IMR-90 (cell line): ENCODE measurements around the gene FOXR1. TPM values are rescaled to one million over a fixed set of nuclear protein-coding genes. Genes with fewer than 3 reads are reported as not detected.

Experiments used
- ATAC-seq: fragments of 200-7000 bp; cut with Tn5 transposase; 2 replicates; pipeline ENCODE4 v1.9.1; 2020; ENCODE audit warnings: low read depth, mild to moderate bottlenecking, moderate library complexity
- BruUV-seq: library from RNA; stranded (reverse); fragments of 400-500 nt; replicated peaks from 2 replicates; lab custom pipeline; 2021; lab: Mats Ljungman, UMichigan
- CTCF ChIA-PET: fragments of 300-600 bp; formaldehyde crosslinking; extraction: SDS; loops from one replicate; lab custom pipeline; 2021; ENCODE audit warnings: antibody characterized with exemption; lab: Yijun Ruan, JAX
- POLR2A ChIA-PET: fragments of 300-600 bp; sonication (Branson Sonifier 250); formaldehyde crosslinking; loops from one replicate; lab custom pipeline; 2022; ENCODE audit warnings: antibody characterized with exemption; ENCODE audit not compliant: unreplicated experiment; lab: Charles Lee
- DNase-seq: peaks from one replicate; pipeline ENCODE4 v3.0.0; 2013
- H2AFZ ChIP-seq: replicated peaks from 2 replicates; pipeline ENCODE3; 2013; ENCODE audit warnings: low read length, mild to moderate bottlenecking; ENCODE audit not compliant: poor library complexity
- H2AK5ac ChIP-seq: 2 replicates; pipeline ENCODE4 v1.6.1; 2013; ENCODE audit warnings: low read depth, low read length, inconsistent platforms
- H2AK9ac ChIP-seq: replicated peaks from 2 replicates; pipeline ENCODE3; 2013; ENCODE audit warnings: mild to moderate bottlenecking, low read depth, low read length, moderate library complexity; ENCODE audit not compliant: poor library complexity
- H2BK120ac ChIP-seq: 2 replicates; pipeline ENCODE4 v1.6.1; 2013; ENCODE audit warnings: low read depth, low read length, inconsistent platforms
- H2BK15ac ChIP-seq: 3 replicates; pipeline ENCODE4 v1.6.1; 2013; ENCODE audit warnings: low read depth, low read length, inconsistent platforms
- H2BK20ac ChIP-seq: 2 replicates; pipeline ENCODE4 v1.6.1; 2013; ENCODE audit warnings: low read depth, mild to moderate bottlenecking, inconsistent platforms, low read length, moderate library complexity
- H2BK5ac ChIP-seq: 2 replicates; pipeline ENCODE4 v1.6.1; 2013; ENCODE audit warnings: mild to moderate bottlenecking, low read depth, low read length, inconsistent platforms; ENCODE audit not compliant: poor library complexity, severe bottlenecking
- H3K14ac ChIP-seq: replicated peaks from 2 replicates; pipeline ENCODE4 v1.6.1; 2013; ENCODE audit warnings: low read depth, low read length, inconsistent platforms
- H3K18ac ChIP-seq: 2 replicates; pipeline ENCODE4 v1.6.1; 2013; ENCODE audit warnings: low read depth, low read length, control low read depth
- H3K23ac ChIP-seq: 2 replicates; pipeline ENCODE4 v1.6.1; 2013; ENCODE audit warnings: low read depth, low read length, inconsistent platforms
- H3K27ac ChIP-seq: 2 replicates; pipeline ENCODE4 v1.5.1; 2013; ENCODE audit warnings: mild to moderate bottlenecking, control low read depth, low read length; ENCODE audit not compliant: insufficient read depth
- H3K27me3 ChIP-seq: 2 replicates; pipeline ENCODE4 v1.6.1; 2013; ENCODE audit warnings: low read length; ENCODE audit not compliant: control insufficient read depth, insufficient read depth
- H3K36me3 ChIP-seq: 2 replicates; pipeline ENCODE4 v1.6.1; 2013; ENCODE audit warnings: low read length, mixed read lengths; ENCODE audit not compliant: control insufficient read depth, insufficient read depth
- H3K4ac ChIP-seq: 2 replicates; pipeline ENCODE4 v1.6.1; 2013; ENCODE audit warnings: low read depth, low read length, inconsistent platforms
- H3K4me1 ChIP-seq: 2 replicates; pipeline ENCODE4 v1.6.1; 2013; ENCODE audit warnings: low read length, mixed read lengths; ENCODE audit not compliant: control insufficient read depth, insufficient read depth
- H3K4me2 ChIP-seq: 2 replicates; pipeline ENCODE4 v1.6.1; 2013; ENCODE audit warnings: low read depth, mild to moderate bottlenecking, control low read depth, low read length, moderate library complexity
- H3K4me3 ChIP-seq: 2 replicates; pipeline ENCODE4 v1.5.1; 2013; ENCODE audit warnings: low read depth, mild to moderate bottlenecking, control low read depth, low read length, moderate library complexity; ENCODE audit not compliant: insufficient read depth
- H3K56ac ChIP-seq: 2 replicates; pipeline ENCODE4 v1.6.1; 2013; ENCODE audit warnings: low read length, inconsistent platforms; ENCODE audit not compliant: insufficient read depth; ENCODE audit errors: extremely low read depth
- H3K79me1 ChIP-seq, 2 experiments: 2 replicates each; pipeline ENCODE4 v1.6.1; 2013; ENCODE audit warnings: low read length in 2 of 2, inconsistent platforms in 1 of 2, low read depth in 1 of 2
- H3K9ac ChIP-seq: 2 replicates; pipeline ENCODE4 v1.6.1; 2013; ENCODE audit warnings: low read depth, low read length, control low read depth
- H3K9me1 ChIP-seq: 2 replicates; pipeline ENCODE4 v1.6.1; 2013; ENCODE audit warnings: low read length, inconsistent platforms; ENCODE audit not compliant: insufficient read depth
- H3K9me3 ChIP-seq: 2 replicates; pipeline ENCODE4 v1.6.1; 2013; ENCODE audit warnings: low read length; ENCODE audit not compliant: control insufficient read depth, insufficient read depth
- H4K20me1 ChIP-seq: 2 replicates; pipeline ENCODE4 v1.6.1; 2013; ENCODE audit warnings: low read length, inconsistent platforms; ENCODE audit not compliant: insufficient read depth
- H4K5ac ChIP-seq: 2 replicates; pipeline ENCODE4 v1.6.1; 2013; ENCODE audit warnings: mild to moderate bottlenecking, low read depth, low read length, control low read depth
- H4K8ac ChIP-seq, 2 experiments: 2 replicates each; pipeline ENCODE4 v1.6.1; 2013; ENCODE audit warnings: low read depth in 2 of 2, low read length in 2 of 2, control low read depth in 1 of 2, inconsistent platforms in 1 of 2
- H4K91ac ChIP-seq: 2 replicates; pipeline ENCODE4 v1.6.1; 2013; ENCODE audit warnings: low read depth, low read length, inconsistent platforms; ENCODE audit not compliant: insufficient read depth
- BHLHE40 ChIP-seq: fragments of 150-350 bp; IDR thresholded peaks from 2 replicates; pipeline ENCODE4 v1.6.1; 2016; ENCODE audit warnings: mild to moderate bottlenecking, low read depth, low read length
- CEBPB ChIP-seq: IDR thresholded peaks from 2 replicates; pipeline ENCODE4 v1.6.1; 2012; ENCODE audit warnings: low read depth, low read length, improper control_type of control experiment
- CHD1 ChIP-seq: IDR thresholded peaks from 2 replicates; pipeline ENCODE4 v1.6.1; 2012; ENCODE audit warnings: low read depth, low read length, improper control_type of control experiment
- ELK1 ChIP-seq: fragments of 150-350 bp; IDR thresholded peaks from 2 replicates; pipeline ENCODE4 v1.6.1; 2016; ENCODE audit warnings: low read depth, mild to moderate bottlenecking, low read length, moderate library complexity, borderline replicate concordance
- MAFK ChIP-seq: IDR thresholded peaks from 2 replicates; pipeline ENCODE4 v1.6.1; 2012; ENCODE audit warnings: low read depth, low read length, improper control_type of control experiment
- MAZ ChIP-seq: IDR thresholded peaks from 2 replicates; pipeline ENCODE4 v1.6.1; 2012; ENCODE audit warnings: low read depth, mild to moderate bottlenecking, low read length, improper control_type of control experiment, moderate library complexity, borderline replicate concordance
- MXI1 ChIP-seq: IDR thresholded peaks from 2 replicates; pipeline ENCODE4 v1.6.1; 2012; ENCODE audit warnings: low read depth, mild to moderate bottlenecking, low read length, moderate library complexity, borderline replicate concordance
- POLR2A ChIP-seq: IDR thresholded peaks from 2 replicates; pipeline ENCODE4 v1.6.1; 2012; ENCODE audit warnings: mild to moderate bottlenecking, low read depth, low read length
- RCOR1 ChIP-seq: IDR thresholded peaks from 2 replicates; pipeline ENCODE4 v1.6.1; 2012; ENCODE audit warnings: mild to moderate bottlenecking, low read length, improper control_type of control experiment; ENCODE audit not compliant: insufficient replicate concordance
- RFX5 ChIP-seq: IDR thresholded peaks from 2 replicates; pipeline ENCODE4 v1.8.0; 2012; ENCODE audit warnings: low read depth, mild to moderate bottlenecking, low read length, moderate library complexity
- SMC3 ChIP-seq: fragments of 150-350 bp; IDR thresholded peaks from 2 replicates; pipeline ENCODE4 v1.6.1; 2016; ENCODE audit warnings: low read depth, mild to moderate bottlenecking, antibody characterized with exemption, low read length, moderate library complexity
- WGBS, 2 experiments: methylation state at CpG; one replicate each; pipeline versions ENCODE4 v1.1.5 to v1.1.7; 2013; ENCODE audit warnings: missing lambda C conversion rate in 2 of 2; ENCODE audit not compliant: insufficient read length in 1 of 2; ENCODE audit errors: extremely low coverage in 2 of 2; 5-methylcytosine and 5-hydroxymethylcytosine counted together
- dilution Hi-C: fragments of 300-500 bp; cut with HindIII; formaldehyde crosslinking; loops from one replicate; pipeline ENCODE4 v1.14.3; 2018; ENCODE audit warnings: low sequenced_read_pairs; ENCODE audit not compliant: unreplicated experiment
- in situ Hi-C: fragments of 300-500 bp; cut with MboI; formaldehyde crosslinking; loops from 3 replicates; pipeline ENCODE4 v1.14.3; 2019; ENCODE audit warnings: low sequenced_read_pairs, inconsistent platforms, mixed read lengths
- intact Hi-C: fragments of 100-400 bp; cut with micrococcal nuclease; formaldehyde crosslinking; loops from 2 replicates; pipeline ENCODE4 v1.10.0; 2022
- polyA plus RNA-seq, 3 experiments: library from polyadenylated mRNA; depleted of rRNA; stranded (reverse); fragments of >200 nt; gene quantifications; 2 replicates each; pipeline ENCODE4 v1.2.3, GENCODE V29; 2012; ENCODE audit warnings: low replicate concordance in 1 of 3
- total RNA-seq: library from RNA; depleted of rRNA; stranded (reverse); fragments of >200 nt; gene quantifications from 2 replicates; pipeline ENCODE4 v1.2.3, GENCODE V29; 2012

The FOXR1 gene
- total and polyA plus RNA-seq, 2 of the 4 experiments (the other 2 are of a cell fraction), result not detected

DNA sequence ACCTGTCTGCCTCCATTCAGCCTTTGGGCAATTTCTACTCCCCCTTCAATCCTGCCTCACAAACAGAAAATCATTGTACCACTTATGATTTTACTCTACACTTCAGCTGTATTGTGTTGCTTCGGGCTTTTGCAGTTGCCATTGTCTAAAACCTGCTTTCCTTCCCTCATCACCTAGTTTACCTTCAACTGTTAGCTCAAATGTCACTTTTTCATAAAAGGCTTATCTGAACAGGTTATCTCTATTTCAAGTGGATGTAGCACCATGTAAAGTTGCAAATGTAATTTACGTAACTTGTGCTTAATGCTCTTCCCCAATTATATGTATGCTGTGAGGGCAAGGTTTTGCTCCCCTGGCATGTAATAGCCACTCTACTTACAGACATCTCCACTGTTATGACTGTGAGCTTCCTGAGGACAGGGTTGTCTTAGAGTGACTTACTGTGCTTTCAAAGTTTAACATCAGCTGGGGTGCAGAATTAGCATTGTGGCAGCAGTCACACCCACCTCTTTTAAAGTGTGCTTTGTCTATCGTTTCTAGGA is 41.1 kb downstream of the FOXR1 start:
- no peaks in the 10 kb centered on the region for H3K9me1 ChIP-seq
- H4K8ac ChIP-seq, result no peak overlapping the region
- ATAC-seq (no peak), DNase-seq (no peak)
- CTCF ChIA-PET, result no interaction called here
- H3K9ac ChIP-seq, result no peak overlapping the region
- TF ChIP-seq RFX5 (no peak), CHD1 (no peak), CEBPB (no peak), MAFK (no peak), SMC3 (no peak), POLR2A (no peak), MAZ (no peak), MXI1 (no peak), RCOR1 (no peak), ELK1 (no peak), BHLHE40 (no peak)
- no peak overlapping the region for H3K14ac ChIP-seq
- peaks cover 45% of the 10 kb centered on the region for H3K36me3 ChIP-seq
- H3K4me2 ChIP-seq, result no peak overlapping the region
- no peak overlapping the region for H3K18ac ChIP-seq
- no peak overlapping the region for H3K4me3 ChIP-seq
- no peaks in the 10 kb centered on the region for H3K27me3 ChIP-seq
- intact Hi-C loops, result no loop called here
- POLR2A ChIA-PET, result no interaction called here
- no peak overlapping the region for H4K5ac ChIP-seq
- H2AK5ac ChIP-seq, result no peak overlapping the region
- no peak overlapping the region for H4K91ac ChIP-seq
- no peak overlapping the region for H2BK5ac ChIP-seq
- H3K79me1 ChIP-seq, result peaks cover 9 to 48% of the 10 kb centered on the region in 2 experiments; a peak in 3 of 4 replicates
- peaks cover 23% of the 10 kb centered on the region for H4K20me1 ChIP-seq
- in situ Hi-C loops, result no loop called here
- no TSS peak for BruUV-seq
- no peak overlapping the region for H2BK120ac ChIP-seq
- H3K27ac ChIP-seq, result no peak overlapping the region
- no peak overlapping the region for H3K4ac ChIP-seq
- H2BK20ac ChIP-seq, result no peak overlapping the region
- H2AFZ ChIP-seq, result no peak overlapping the region
- H2BK15ac ChIP-seq, result no peak overlapping the region
- peaks cover 1% of the 10 kb centered on the region; the same call in 1 of the 2 replicates for H3K4me1 ChIP-seq
- WGBS, 2 experiments, result no CpG with 5 or more reads among the region's 3 CpGs
- H3K9me3 ChIP-seq, result no peaks in the 10 kb centered on the region
- H2AK9ac ChIP-seq, result no peak overlapping the region
- H3K56ac ChIP-seq, result no peak overlapping the region
- H3K23ac ChIP-seq, result no peak overlapping the region
- dilution Hi-C loops, result no loop called here
